Raji (cell line): ENCODE data around the gene CHSY1.

Experiments used
- POLR2A ChIP-seq: IDR thresholded peaks from 2 replicates; pipeline ENCODE4 v1.6.1; 2011; ENCODE audit warnings: low read depth, low read length, control low read depth; ENCODE audit not compliant: insufficient read depth

CHSY1 gene

GRCh38 chr15:101209285-101209845, 42.5 kb downstream of the CHSY1 start:
- no peak for TF ChIP-seq POLR2A

GRCh38 chr15:101207867-101208288, 44.0 kb downstream of the CHSY1 start:
- TF ChIP-seq POLR2A = no peak

- no peak for TF ChIP-seq POLR2A
Observed at GRCh38 chr15:101206176-101206591, 45.7 kb downstream of the CHSY1 start.

GRCh38 chr15:101204739-101205535, 46.9 kb downstream of the CHSY1 start:
- TF ChIP-seq POLR2A = no peak

GRCh38 chr15:101203607-101204189, 48.1 kb downstream of the CHSY1 start:
- TF ChIP-seq POLR2A = no peak

- TF ChIP-seq POLR2A = no peak
Observed at GRCh38 chr15:101203029-101203573, 48.7 kb downstream of the CHSY1 start.

GRCh38 chr15:101201411-101202174, 50.3 kb downstream of the CHSY1 start:
- no peak for TF ChIP-seq POLR2A

GRCh38 chr15:101200181-101200580, 51.7 kb downstream of the CHSY1 start:
- TF ChIP-seq POLR2A = no peak

- TF ChIP-seq POLR2A = no peak
Observed at GRCh38 chr15:101198800-101199199, 53.0 kb downstream of the CHSY1 start.

- TF ChIP-seq POLR2A = no peak
Observed at GRCh38 chr15:101198031-101198575, 53.7 kb downstream of the CHSY1 start.

- no peak for TF ChIP-seq POLR2A
Observed at GRCh38 chr15:101194546-101195125, 57.2 kb downstream of the CHSY1 start.

GRCh38 chr15:101193806-101194545, 57.9 kb downstream of the CHSY1 start:
- no peak for TF ChIP-seq POLR2A

- no peak for TF ChIP-seq POLR2A
Observed at GRCh38 chr15:101193120-101193644, 58.7 kb downstream of the CHSY1 start.

- no peak for TF ChIP-seq POLR2A
Observed at GRCh38 chr15:101192081-101192480, 59.8 kb downstream of the CHSY1 start.
